HG03196 (cell line): ENCODE results near the gene CELSR2.
"Not testable (repeated sequence)": the region's sequence is repeated elsewhere in the genome, so short reads cannot be mapped to it uniquely, and the experiment has no call there.

Experiments used
- ATAC-seq: cut with Tn5 transposase; IDR thresholded peaks from one replicate; pipeline ENCODE4 v1.9.1; 2021; ENCODE audit not compliant: unreplicated experiment

Gene CELSR2

GRCh38 chr1:109298666-109299557 lies 49.6 kb downstream of the CELSR2 start:
- no peak for ATAC-seq

- ATAC-seq: no peak
Measured at GRCh38 chr1:109299558-109300343, 50.4 kb downstream of the CELSR2 start.

GRCh38 chr1:109300650-109301151 lies 51.4 kb downstream of the CELSR2 start:
- no peak for ATAC-seq

- no peak for ATAC-seq
Measured at GRCh38 chr1:109301874-109302273, 52.5 kb downstream of the CELSR2 start.

- no peak for ATAC-seq
Measured at GRCh38 chr1:109304226-109304920, 55.0 kb downstream of the CELSR2 start.

GRCh38 chr1:109305991-109306390 lies 56.7 kb downstream of the CELSR2 start:
- ATAC-seq: not testable (repeated sequence)

- no peak for ATAC-seq
Measured at GRCh38 chr1:109306832-109307273, 57.5 kb downstream of the CELSR2 start, which contains the start of gene MYBPHL. TSS of gene MYBPHL (minus strand) at chr1:109307011. CDS start at chr1:109306991, 20 bp downstream.

GRCh38 chr1:109307274-109308021 lies 58.1 kb downstream of the CELSR2 start:
- no peak for ATAC-seq

GRCh38 chr1:109309347-109309746 lies 60.0 kb downstream of the CELSR2 start:
- ATAC-seq: no peak

- no peak for ATAC-seq
Measured at GRCh38 chr1:109312246-109312645, 62.9 kb downstream of the CELSR2 start.

GRCh38 chr1:109312978-109313775 lies 63.8 kb downstream of the CELSR2 start:
- ATAC-seq: no peak

GRCh38 chr1:109314795-109315194 lies 65.5 kb downstream of the CELSR2 start:
- ATAC-seq: no peak

GRCh38 chr1:109315288-109315687 lies 65.9 kb downstream of the CELSR2 start:
- no peak for ATAC-seq

- no peak for ATAC-seq
Measured at GRCh38 chr1:109316506-109316905, 67.2 kb downstream of the CELSR2 start.

- no peak for ATAC-seq
Measured at GRCh38 chr1:109319114-109319513, 69.8 kb downstream of the CELSR2 start.

- no peak for ATAC-seq
Measured at GRCh38 chr1:109322974-109323373, 73.6 kb downstream of the CELSR2 start.
